NCI-H1436 treated with DMSO at 0.1 percent for 48 hours (cell line): ENCODE results near the gene RPS6KA2.
"Not testable (repeated sequence)": the region's sequence is repeated elsewhere in the genome, so short reads cannot be mapped to it uniquely, and the experiment has no call there.

Experiments
- DNase-seq: peaks from one replicate; lab custom pipeline; 2025; lab: John Stamatoyannopoulos, UW

The RPS6KA2 gene

DNA sequence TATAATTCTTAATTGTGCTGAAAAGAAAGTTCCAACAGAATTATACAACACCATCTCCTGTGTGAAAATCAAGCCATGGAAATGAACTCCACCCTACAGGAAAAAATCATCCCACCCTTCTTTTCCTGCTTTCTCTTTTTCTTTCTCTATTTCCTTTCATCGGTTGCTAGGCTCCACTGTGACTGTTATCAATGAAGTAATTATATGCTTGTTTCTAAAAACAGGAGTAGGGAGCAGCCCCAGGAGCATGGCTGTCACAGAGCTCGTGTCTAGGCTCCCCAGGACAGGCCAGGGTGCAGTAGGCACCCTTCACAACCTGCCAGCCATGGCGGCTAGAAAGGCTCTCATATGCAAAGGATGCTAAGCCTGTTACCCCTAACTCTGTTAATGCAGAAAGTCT lies 257.3 kb downstream of the RPS6KA2 start:
- DNase-seq: no peak

DNA sequence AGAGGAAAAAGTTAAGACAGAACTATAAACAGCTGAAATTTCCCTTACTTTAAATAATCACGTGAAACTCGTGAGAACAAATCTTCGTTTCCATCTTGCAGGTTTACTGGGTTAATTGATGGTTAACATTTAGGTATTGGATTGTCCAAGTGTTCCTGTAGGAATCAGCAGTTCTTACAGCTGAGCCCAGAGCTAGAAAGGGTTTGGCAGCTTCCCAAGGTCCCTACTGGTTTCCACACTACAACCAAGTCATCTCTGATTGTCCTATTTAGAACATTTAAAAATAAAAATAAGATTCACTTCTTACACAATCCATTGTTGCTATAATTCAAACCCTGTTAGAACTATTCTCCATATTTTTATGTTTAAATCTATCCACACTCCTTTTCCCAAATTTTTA lies 260.1 kb downstream of the RPS6KA2 start:
- no peak for DNase-seq

DNA sequence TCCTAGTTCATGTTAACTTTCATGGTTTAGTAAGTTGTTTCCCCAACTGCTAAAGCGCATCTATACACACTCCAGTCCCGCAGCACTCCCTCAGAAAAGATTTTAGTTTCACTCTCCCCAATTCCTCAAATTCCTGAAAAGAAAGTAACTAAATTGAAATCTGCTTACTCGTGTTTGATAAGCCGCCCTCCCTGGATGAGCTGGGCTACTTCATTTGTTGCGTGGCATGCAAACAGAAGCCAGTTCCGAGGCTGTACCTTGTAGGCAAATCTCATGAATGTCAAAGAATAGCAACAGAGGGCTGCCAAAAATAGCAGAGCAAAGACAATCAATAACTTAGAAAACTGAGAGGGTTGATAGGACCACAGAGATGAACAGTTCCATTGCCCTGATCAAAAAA lies 261.2 kb downstream of the RPS6KA2 start:
- no peak for DNase-seq

DNA sequence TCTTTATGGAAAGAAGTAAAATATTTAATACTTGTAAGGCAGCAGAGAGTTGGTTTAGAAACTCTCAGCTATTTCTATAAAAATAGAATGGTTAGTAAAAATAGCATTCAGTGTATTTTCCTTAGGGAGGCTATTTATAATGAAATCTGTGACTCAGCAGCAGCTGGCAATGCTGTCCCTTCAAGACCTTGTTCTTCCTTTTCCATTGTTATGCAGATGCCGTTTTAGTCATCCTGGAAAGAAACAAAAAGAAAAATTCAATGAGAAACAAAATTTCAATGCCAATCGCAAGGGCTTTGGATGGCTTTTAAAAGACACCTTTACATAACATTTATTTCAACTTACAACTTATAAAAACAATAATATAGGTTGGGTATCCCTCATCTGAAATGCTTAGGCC lies 261.8 kb downstream of the RPS6KA2 start:
- DNase-seq: no peak

DNA sequence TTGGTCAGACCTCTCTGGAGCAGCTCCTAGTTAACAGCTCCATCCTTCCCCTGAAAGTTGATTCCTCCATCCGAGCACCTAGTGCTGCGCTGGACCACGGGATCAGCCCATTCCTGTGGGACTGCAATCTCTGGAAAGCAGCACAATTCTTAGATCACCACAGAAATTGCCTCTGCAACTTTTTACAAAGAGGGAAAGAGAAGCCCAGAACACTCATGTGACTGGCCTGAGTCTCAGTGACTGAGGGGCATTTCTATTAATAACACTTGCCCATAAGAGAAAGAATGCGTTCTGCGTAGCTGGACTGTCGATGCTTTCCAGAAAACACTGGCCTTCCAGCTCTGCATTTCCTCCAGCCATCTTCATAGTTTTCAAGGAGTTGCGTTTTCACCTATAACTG lies 262.6 kb downstream of the RPS6KA2 start:
- DNase-seq: no peak

DNA sequence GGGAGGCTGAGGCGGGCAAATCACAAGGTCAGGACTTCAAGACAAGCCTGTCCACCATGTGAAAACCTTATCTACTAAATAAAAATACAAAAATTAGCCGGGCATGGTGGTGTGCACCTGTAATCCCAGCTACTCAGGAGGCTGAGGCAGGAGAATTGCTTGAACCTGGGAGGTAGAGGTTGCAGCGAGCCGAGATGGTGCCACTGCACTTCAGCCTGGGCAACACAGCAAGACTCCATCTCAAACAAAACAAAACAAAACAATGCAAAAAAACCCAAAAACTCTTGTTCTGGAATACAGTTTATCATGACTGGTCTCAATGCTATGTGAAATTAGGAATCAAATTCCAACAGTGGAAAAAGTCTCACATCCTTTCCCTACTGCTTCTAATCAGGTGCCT lies 264.6 kb downstream of the RPS6KA2 start:
- DNase-seq: not testable (repeated sequence)

DNA sequence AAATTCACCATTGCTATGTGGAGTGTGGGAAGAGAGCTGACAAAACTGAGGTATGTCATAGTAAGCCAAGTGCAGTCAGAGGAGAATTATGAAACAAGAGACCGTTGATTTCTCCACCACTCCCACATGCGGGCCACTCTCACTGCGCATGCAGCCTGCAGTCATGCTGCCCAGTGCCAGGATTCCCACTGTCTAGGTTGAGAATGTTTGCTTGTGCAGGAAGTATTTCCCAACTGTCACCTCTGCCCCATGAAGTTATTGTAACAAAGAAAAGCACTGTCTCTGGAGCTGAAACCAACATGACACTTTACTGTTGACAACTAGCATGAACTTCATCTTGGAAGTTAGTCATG lies 266.0 kb downstream of the RPS6KA2 start:
- DNase-seq: no peak

DNA sequence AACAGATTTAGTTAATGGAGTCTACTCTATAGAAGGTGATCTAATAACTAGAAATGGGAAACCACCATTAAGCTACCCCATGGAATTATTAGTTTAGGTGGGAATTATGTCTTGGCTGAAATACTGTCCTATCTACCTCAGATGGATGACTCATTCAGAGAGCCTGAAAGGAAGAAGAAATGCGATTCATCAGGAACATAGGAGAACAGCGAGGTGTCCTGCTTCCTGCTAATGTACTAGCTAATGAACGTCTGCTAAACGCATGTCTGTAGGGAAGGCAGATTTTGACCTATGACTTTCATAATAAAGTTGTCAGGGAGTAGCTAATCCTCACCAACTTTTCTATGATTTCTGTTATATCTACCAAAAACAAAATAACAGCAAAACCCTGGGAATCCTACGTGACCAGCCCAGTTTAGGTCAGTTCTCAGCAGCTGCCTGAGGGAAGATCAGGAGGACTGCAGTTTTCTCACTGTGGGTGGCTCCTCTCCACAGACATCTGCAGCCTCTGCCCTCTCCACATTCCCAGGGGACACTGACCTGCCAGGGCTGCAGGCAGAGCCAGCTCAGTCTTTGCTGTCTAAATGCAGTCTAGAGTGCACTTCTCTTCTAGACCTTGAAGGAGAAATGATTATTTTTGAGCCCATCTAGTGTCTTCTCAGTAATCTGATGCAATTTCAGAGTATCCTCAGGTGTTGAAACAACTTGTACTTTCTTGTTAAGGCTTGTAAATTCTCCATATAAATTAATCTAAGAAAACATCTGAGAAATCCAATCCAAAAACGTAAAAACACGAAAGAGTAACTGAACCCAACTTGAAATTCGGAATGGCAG lies 266.6 kb downstream of the RPS6KA2 start:
- no peak for DNase-seq
